GM06990 (cell line): ENCODE data around the gene ZHX3.

Experiments used
- DNase-seq: peaks from one replicate; pipeline ENCODE4 v3.0.0-alpha.2; 2011; ENCODE audit not compliant: insufficient read length; ENCODE audit errors: extremely low read depth
- H3K27me3 ChIP-seq: replicated peaks from 2 replicates; pipeline ENCODE4 v1.6.0; 2011; ENCODE audit warnings: low read length; ENCODE audit not compliant: control insufficient read depth, insufficient read depth
- H3K36me3 ChIP-seq: 2 replicates; pipeline ENCODE4 v1.5.1; 2011; ENCODE audit warnings: low read length; ENCODE audit not compliant: control insufficient read depth, insufficient read depth
- H3K4me3 ChIP-seq: replicated peaks from 2 replicates; pipeline ENCODE4 v1.5.1; 2011; ENCODE audit warnings: low read depth, mild to moderate bottlenecking, control low read depth, low read length
- CTCF ChIP-seq: IDR thresholded peaks from 2 replicates; pipeline ENCODE4 v1.5.1; 2011; ENCODE audit warnings: low read length, control low read depth, mild to moderate bottlenecking, inconsistent platforms; ENCODE audit not compliant: insufficient read depth, poor library complexity, severe bottlenecking

ZHX3 gene

GRCh38 chr20:41213150-41213820 lies 104.2 kb downstream of the ZHX3 start:
- no peak for TF ChIP-seq CTCF
- Histone ChIP-seq H3K27me3 (no peaks in the 10 kb centered on the region), H3K36me3 (no peaks in the 10 kb centered on the region), H3K4me3 (no peak overlapping the region)
- DNase-seq, result no peak

- no peak for TF ChIP-seq CTCF
- Histone ChIP-seq H3K36me3 (no peaks in the 10 kb centered on the region), H3K27me3 (no peaks in the 10 kb centered on the region), H3K4me3 (no peak overlapping the region)
- DNase-seq, result no peak
These were observed 112.2 kb downstream of the ZHX3 start for GRCh38 chr20:41205313-41205712.

- Histone ChIP-seq H3K4me3 (no peak overlapping the region), H3K36me3 (no peaks in the 10 kb centered on the region), H3K27me3 (no peaks in the 10 kb centered on the region)
- no peak for DNase-seq
- TF ChIP-seq CTCF, result no peak
These were observed 112.9 kb downstream of the ZHX3 start for GRCh38 chr20:41204304-41205265.

GRCh38 chr20:41203660-41204059 lies 113.9 kb downstream of the ZHX3 start:
- H3K36me3 ChIP-seq, result no peaks in the 10 kb centered on the region
- no peaks in the 10 kb centered on the region for H3K27me3 ChIP-seq
- no peak for DNase-seq
- TF ChIP-seq CTCF, result no peak
- no peak overlapping the region for H3K4me3 ChIP-seq

GRCh38 chr20:41202426-41202825 lies 115.1 kb downstream of the ZHX3 start:
- Histone ChIP-seq H3K36me3 (no peaks in the 10 kb centered on the region), H3K27me3 (no peaks in the 10 kb centered on the region), H3K4me3 (no peak overlapping the region)
- DNase-seq, result no peak
- TF ChIP-seq CTCF, result no peak
